ENCODE results near the gene EPB41. TPM values are rescaled to one million over a fixed set of nuclear protein-coding genes. Genes with fewer than 3 reads are reported as not detected.

EPB41 gene
- polyA plus RNA-seq, 1 of the 3 experiments (the other 2 are of a cell fraction), result 7.4 TPM

GRCh38 chr1:28910379-28911115, 3.8 kb upstream of the EPB41 start:
- POLR2A ChIA-PET, result interaction anchor here (1.1 kb wide), 1 partner anchor 271 kb away, joined by 4 read pairs; the partner anchor contains the start of gene SRSF4
- DNase-seq, result no peak
- Histone ChIP-seq H3K27ac (ENCODE audit: low read depth in 2 of 2, low read length in 1 of 2) (no peak overlapping the region), H2AFZ (ENCODE audit: low read depth) (no peak overlapping the region), H3K9me3 (no peaks in the 10 kb centered on the region), H3K79me2 (ENCODE audit: insufficient read depth) (0 out of 2 replicates have a peak, but pooled peaks cover 5% of the 10 kb centered on the region), H3K36me3 (replicated peaks in 1 of 2; ENCODE audit: control insufficient read depth in 1 of 2, insufficient read depth in 2 of 2, low read length in 1 of 2) (no peaks in the 10 kb centered on the region), H3K4me1 (ENCODE audit: control insufficient read depth in 1 of 2, insufficient read depth in 2 of 2, low read depth in 1 of 2, low read length in 1 of 2) (peaks cover 0 to 13% of the 10 kb centered on the region in 2 experiments; a peak in 2 of 4 replicates), H3K4me3 (ENCODE audit: low read depth in 2 of 2, low read length in 1 of 2) (no peak overlapping the region), H3K4me2 (no peak overlapping the region), H3K27me3 (ENCODE audit: insufficient read depth) (no peaks in the 10 kb centered on the region), H3K9ac (no peak overlapping the region), H3F3A (replicated peaks; ENCODE audit: insufficient read depth) (peaks cover 15% of the 10 kb centered on the region), H3K9me2 (no peaks in the 10 kb centered on the region), H4K20me1 (ENCODE audit: insufficient read depth) (no peaks in the 10 kb centered on the region)
- no peak for TF ChIP-seq RFX5 (IDR thresholded peaks at IDR 0.05; ENCODE audit: low read length)
- TF ChIP-seq FOXJ3 (CRISPR knock-in tag; IDR thresholded peaks at IDR 0.05), result no peak
- no peak for TF ChIP-seq NRF1 (IDR thresholded peaks at IDR 0.05; ENCODE audit: low read depth, low read length)
- TF ChIP-seq RXRA (IDR thresholded peaks at IDR 0.05; ENCODE audit: borderline replicate concordance, low read depth), result no peak
- no peak for TF ChIP-seq NFIC (IDR thresholded peaks at IDR 0.05; ENCODE audit: borderline replicate concordance)
- TF ChIP-seq MAX (IDR thresholded peaks at IDR 0.05; ENCODE audit: low read depth), result no peak
- no peak for TF ChIP-seq SMC3 (IDR thresholded peaks at IDR 0.05; ENCODE audit: low read depth, low read length)
- TF ChIP-seq PBX3 (IDR thresholded peaks at IDR 0.05), result no peak
- no peak for TF ChIP-seq USF1 (IDR thresholded peaks at IDR 0.05; ENCODE audit: borderline replicate concordance, low read depth)
- TF ChIP-seq RCOR1 (IDR thresholded peaks at IDR 0.05; ENCODE audit: low read length), result no peak
- no peak for TF ChIP-seq TAF1 (IDR thresholded peaks at IDR 0.05; ENCODE audit: borderline replicate concordance, low read depth, low read length)
- TF ChIP-seq EZH2phosphoT487 (IDR thresholded peaks at IDR 0.05; ENCODE audit: borderline replicate concordance, low read depth), result no peak
- no peak for TF ChIP-seq EP300 (IDR thresholded peaks at IDR 0.05; ENCODE audit: borderline replicate concordance in 1 of 2, low read depth in 1 of 2, low read length in 1 of 2)
- no peak for TF ChIP-seq CHD2 (IDR thresholded peaks at IDR 0.05; ENCODE audit: low read length, partially characterized antibody)
- TF ChIP-seq ZBTB33 (IDR thresholded peaks at IDR 0.05; ENCODE audit: borderline replicate concordance, low read depth), result no peak
- no peak for TF ChIP-seq JUND (IDR thresholded peaks at IDR 0.05)
- no peak for TF ChIP-seq GATA2 (CRISPR knock-in tag; IDR thresholded peaks at IDR 0.05)
- no peak for TF ChIP-seq RAD21 (IDR thresholded peaks at IDR 0.05; ENCODE audit: low read length)
- 93% methylated on average over 6 of the region's 7 CpGs for WGBS (ENCODE audit: low lambda C conversion rate)
- CTCF ChIA-PET, result interaction anchor here (1.0 to 2.0 kb wide), 3 partner anchors 9 to 125 kb away, joined by 3 to 6 read pairs (median 5); no protein-coding TSS in a partner anchor

All from SK-N-SH (cell line).